ENCODE results near the gene ALG2.
"Not testable (repeated sequence)": the region's sequence is repeated elsewhere in the genome, so short reads cannot be mapped to it uniquely, and the experiment has no call there.

ALG2 gene

DNA sequence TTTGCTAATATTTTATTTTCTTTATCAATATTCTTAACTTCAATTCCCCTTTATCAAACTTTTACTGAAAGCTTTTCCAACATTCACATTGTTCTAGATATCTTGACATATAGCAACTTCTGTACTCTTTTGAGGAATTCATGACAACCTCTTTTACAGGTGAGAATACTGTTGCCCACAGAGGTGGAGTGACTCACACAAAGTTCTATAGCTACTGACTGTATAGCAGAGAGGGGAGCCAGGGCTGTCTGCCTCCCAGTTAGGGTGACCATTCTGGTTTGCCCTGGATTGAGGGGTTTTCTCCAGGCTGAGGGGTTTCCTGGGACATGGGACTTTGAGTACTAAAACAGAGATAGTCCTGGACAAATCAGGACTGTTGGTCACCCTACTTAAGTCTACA lies 16.6 kb upstream of the ALG2 start:
- DNase-seq (ENCODE audit: low read depth): no peak

DNA sequence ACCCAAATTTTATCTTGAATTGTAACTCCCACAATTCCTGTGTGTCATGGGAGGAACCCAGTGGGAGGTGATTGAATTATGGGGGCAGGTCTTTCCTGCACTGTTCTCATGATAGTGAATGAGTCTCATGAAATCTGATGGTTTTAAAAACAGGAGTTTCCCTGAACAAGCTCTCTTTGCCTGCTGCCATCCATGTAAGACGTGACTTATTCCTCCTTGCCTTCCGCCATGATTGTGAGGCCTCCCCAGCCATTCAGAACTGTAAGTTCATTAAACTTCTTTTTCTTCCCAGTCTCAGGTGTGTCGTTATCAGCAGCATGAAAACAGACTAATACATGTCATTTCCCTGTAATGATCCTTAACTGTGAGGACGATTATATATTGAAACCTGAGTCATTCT lies 16.1 kb upstream of the ALG2 start:
- not testable (repeated sequence) for DNase-seq (ENCODE audit: low read depth)

DNA sequence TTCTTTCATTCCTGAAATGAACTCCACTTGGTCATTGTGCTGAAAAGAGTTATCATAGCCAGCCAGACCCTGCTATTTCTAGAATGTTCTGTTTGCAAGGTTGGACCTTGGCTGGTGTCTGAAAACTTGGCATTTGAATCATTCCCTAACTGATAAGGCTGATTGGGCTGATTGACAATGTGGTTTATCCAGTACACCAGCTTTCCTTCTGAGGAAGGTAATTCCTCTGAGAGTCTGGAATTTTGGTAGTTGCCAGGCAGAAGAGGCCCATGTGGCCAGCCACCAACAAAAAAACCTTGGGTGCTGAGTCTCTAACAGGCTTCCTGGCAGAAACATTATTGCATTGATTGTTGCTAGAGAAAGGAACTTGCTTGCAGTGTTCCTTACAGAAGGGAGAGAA lies 15.6 kb upstream of the ALG2 start:
- no peak for DNase-seq (ENCODE audit: low read depth)

DNA sequence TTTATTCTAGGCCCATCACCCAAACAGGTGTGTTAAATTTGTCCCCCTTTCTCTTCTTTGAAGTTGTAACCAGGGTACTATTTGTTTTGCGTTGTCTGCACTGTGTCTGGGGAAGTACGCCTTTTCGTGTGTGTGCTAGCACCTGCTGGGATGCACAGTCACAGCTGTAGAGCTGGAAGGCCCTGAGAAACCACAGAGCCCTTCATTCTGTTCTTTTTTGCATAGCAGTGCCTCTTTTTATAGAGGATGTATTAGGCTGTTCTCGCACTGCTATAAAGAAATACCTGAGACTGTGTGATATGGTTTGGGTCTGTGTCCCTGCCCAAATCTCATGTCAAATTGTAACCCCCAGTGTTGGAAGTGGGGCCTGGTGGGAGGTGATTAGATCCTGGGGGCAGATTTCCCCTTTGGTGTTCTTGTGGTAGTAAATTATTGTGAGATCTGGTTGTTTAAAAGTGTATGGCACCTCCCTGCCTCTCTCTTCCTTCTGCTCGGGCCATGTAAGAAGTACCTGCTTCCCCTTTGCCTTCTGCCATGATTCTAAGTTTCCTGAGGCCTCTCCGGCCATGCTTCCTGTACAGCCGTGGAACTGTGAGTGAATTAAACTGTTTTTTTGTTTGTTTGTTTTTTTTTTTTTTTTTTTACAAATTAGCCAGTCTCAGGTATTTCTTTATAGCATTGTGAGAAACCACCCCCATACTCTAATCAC lies 14.3 kb upstream of the ALG2 start:
- no peak for DNase-seq (ENCODE audit: low read depth)

DNA sequence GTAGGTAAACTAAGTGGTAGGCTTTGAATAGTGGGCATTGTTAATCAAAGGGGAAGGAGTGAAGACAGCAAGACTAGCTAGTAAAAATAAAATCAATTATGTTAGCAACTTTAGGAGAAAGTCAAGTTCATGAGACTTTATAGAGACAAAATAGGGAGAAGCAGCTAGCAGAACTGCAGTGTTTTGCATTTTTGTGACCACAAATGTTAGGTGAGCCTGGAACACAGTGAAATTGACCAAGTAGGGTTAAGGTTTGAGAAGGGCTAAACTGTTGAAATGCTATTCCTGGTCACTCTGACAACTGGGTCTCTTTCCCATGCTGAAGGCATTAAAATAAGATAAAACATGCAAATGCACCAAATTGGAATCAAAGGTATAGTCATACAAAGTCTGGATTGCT lies 13.3 kb upstream of the ALG2 start:
- DNase-seq (ENCODE audit: low read depth): no peak

DNA sequence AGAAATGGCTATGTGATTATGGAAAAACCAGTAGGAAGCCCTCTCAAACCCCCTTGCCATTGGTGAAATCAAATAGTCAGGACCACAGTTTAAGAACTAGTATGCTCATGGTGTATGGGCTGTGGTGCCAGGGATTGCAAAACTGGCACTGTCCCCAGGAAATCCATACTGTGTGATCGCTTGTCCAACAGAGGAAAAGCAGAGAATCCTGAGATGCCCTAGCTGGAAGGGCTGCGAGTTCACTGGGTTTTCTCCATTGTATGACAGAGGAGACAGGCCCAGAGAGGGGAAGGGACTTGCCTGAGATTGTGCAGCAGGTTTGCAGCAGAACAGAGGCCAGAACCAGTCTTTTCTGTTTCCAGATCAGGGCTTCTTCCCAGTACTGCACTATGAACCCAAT lies 12.9 kb upstream of the ALG2 start:
- DNase-seq (ENCODE audit: low read depth): no peak

DNA sequence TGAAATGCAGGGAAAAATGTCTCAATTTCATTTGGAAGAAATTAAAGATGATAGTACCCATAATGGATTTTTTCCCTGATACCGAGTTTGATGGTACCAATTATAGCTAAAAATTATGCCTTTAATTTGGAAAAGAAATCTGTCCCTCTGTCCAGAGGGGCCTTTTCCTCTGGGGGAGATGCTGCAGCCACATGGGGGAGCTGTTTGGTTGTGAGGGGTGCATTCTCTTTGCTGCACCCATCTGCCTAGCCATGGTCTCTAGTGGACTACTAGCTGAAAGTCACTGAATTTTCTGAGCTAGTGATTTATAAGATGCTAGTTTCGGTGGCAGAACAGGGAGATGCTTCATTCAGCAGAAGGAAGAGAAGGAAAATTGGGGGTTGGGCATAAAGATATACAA lies 10.0 kb upstream of the ALG2 start:
- DNase-seq (ENCODE audit: low read depth): peak; percentile 43

DNA sequence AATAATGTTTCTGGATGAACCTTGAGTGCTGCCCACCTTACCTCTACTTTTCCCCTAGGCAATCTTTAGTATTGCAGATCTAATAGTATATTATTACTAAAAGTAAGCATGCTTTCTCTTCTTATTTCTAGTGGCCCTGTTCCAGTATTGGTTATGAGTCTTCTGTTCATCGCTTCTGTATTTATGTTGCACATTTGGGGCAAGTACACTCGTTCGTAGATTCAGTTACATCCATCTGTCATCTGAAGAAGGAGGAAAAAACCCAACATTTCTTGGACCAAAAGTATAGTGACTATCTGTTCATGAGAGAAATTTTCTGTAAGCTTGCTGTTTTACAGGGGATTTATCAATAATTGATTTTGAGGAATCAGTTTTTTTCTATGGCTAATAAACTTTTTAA lies 8.5 kb upstream of the ALG2 start:
- DNase-seq (ENCODE audit: low read depth): no peak

DNA sequence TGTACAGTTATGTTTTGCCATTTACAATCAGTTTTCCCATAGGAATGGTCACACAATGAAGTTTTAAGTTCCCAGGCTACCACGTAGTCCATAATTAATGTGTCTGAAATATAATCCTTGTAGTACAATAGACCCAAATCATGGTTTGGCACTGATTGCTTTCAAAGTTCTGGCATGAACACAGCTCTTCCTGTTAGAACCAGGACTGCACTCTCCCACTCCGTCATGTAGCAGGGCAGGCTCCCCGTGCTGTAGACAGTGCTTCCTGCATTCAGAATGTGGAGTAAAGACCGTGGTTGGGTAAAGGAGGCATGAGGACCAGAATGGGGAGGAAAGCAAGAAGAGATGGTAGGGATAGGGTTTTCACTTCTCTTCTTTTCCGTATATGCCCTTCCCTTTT lies 4.3 kb upstream of the ALG2 start:
- no peak for DNase-seq (ENCODE audit: low read depth)

DNA sequence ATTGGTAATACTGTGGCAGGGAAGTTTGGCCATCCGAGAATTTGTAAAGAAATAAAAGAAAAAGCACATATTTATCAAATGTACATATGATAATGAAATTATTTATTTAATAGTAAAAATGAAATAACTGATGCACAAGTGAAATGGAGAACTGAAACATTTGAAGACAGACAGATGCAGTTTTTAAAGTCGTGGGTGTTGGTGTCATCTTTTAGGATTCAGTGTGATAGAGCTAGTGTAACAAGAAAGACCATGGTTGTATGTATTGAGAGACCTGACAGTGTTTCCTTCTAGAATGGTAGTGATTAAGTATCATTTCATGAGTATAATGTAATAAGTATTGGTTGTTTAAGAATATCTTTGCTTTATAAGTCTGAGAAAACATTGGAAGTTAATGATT lies 2.7 kb upstream of the ALG2 start:
- DNase-seq (ENCODE audit: low read depth): no peak

DNA sequence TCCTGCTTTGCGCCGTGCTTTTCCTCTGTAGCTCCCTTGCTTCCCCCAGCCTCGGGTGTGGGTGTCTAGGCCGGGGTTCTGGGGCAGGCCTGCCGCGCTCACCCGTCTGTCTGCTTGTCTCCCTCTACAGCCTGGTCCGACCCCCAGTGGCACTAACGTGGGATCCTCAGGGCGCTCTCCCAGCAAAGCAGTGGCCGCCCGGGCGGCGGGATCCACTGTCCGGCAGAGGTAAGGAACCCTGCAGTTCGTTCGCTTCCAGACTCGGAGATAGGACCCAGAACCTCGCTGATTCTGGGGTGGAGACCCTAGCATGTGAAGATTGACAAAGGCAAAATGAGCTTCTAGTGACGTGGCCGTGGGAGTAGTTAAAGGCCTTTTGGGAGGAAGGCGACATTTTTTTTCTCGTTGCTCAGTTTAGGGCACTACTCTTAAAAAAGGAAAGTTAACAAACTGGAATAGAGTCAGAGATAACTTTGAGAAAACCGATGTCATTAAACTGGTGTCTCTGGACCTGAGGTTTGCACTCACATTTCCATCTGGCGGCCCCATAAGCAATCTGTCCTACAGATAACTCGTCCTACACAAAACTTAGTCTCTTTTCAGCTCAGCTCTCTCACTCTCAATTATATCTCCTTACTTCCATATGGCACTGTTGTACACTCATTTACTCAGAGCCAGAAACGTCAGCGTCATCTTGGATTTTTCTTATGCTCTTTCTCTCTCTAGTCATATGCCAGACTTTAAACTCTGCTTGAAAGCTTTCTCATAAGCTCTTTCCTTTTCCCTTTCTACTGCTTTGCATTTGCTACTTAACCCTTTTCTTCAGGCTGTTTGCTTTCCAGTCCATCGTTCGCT lies 901 bp upstream of the ALG2 start:
- DNase-seq (ENCODE audit: low read depth): peak; percentile 23

DNA sequence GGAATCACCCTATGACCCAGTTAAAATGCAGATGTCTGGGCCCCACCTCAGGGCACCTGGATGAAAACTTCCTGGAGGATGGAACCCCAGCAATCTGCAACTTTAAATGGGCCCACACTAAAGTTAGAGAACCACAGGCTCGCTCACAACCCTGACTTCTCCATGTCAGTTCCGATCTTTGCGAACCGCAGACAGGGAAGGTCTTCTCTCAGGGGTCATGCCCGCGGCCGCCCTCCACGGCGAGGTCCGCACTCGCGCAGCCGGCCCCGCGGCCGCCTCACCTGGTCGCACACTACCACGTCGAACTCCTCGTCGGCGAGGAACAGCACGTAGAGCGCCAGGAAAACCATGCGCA lies 499 bp downstream of the ALG2 start:
- DNase-seq (ENCODE audit: low read depth): no peak

DNA sequence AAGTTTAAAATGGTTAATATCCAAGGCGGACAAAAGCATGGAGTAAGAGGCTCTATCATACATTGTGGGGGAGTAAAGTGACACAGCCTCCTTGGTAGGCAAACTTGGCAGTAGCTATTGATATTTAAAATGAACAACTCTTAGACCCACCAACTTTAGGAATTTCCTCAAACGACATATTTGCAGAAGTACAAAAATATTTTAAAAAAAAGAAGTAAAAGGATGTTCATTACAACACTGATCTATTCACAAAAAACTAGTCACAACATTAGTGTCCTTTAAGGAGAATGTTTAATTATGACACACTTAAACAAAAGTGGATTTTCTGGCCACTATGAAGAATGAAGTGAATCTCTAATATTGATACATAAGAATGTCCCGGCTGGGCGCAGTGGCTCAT lies 1.7 kb downstream of the ALG2 start:
- DNase-seq (ENCODE audit: low read depth): no peak

DNA sequence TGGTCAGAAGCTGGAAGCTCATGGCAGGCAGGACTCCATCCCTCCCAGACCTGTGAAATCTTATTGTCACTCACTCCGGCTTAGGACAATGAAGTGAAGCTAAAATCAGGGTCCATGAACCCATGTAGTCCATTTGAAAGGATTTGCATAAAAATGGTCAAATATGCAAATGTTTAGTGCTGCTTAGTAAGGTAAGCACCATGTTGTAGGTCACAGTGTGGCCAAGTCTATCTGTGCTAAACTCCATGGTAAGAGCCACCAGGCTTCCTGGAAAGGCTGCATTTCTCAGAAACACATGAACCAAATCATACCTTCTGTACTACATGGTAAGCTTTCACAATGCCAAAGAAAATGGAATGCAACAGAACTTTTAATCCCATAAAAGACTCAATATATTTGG lies 5.7 kb downstream of the ALG2 start:
- no peak for DNase-seq (ENCODE audit: low read depth)

DNA sequence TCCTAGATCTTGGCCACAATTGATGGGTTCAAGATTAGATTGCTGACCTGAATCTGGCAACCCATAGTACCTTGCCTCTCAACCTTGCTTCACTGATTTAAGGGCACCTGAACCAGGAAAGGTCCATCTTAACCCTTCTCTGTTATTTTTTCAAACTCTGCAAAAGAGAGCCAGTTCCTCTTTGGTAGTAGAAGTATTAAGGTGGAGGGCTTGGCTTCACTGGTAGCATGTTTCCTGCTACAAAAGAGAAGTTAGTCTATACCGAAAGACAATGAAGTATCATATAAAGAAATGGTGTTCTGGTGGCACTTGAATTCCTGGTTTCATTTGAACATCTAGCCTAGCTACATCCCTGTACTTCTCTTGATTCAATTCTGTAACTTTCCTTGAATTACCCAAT lies 8.5 kb downstream of the ALG2 start:
- DNase-seq (ENCODE audit: low read depth): no peak

DNA sequence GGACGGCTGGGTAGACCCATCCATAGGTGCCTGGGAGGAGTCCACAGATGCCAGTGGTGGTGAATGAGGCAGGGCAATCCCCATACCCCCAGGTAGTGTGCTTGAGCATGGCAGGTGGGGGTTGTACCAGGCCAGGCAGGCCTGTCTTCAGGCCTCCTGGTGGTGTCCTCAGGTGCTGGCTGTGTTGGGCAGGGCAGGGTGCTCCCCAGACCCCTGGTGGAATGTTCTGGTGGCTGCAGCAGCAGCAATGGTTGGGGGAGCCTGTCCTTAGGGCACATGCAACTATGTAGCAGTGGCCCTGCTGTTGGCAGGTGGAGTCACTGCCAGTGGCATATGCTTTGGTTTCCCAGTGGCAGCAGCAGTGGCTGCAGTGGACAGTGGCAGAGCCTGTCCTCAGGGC lies 10.0 kb downstream of the ALG2 start:
- no peak for DNase-seq (ENCODE audit: low read depth)

DNA sequence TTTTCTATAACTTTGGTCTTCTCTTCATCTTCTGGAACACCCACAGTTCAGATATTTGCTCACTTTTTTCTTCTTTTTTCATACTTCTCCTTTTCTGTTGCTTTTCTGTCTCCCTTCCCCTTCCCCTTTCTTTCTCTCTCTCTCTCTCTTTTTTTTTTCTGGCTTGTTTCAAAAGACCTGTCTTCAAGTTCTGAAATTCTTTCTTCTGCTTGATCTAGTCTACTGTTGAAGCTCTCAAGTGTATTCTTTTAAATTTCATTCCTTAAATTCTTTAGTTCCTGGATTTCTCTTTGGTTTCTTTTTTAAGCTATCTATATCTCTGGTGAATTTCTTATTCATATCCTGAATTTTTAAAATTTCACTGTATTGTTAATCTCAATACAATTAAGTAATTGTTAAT lies 11.2 kb downstream of the ALG2 start:
- DNase-seq (ENCODE audit: low read depth): no peak

DNA sequence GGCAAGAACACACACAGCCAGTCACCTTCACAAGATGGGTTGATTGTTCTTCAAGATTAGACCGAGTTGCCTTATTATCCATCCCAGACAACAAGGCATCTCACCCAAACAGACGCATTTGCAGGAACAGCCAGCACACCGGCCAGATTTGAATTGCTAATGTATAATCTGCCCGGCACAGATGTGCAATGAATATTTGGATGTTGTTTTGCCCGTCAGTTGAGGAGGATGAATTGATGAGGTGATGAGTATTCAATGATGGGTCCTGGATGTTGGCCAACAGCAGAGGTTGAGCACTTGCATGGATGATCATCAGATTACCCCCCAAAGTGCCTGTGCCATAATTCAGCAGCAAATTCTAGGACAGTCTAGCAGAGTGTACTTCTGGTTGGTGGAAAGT lies 20.1 kb downstream of the ALG2 start:
- no peak for DNase-seq (ENCODE audit: low read depth)

DNA sequence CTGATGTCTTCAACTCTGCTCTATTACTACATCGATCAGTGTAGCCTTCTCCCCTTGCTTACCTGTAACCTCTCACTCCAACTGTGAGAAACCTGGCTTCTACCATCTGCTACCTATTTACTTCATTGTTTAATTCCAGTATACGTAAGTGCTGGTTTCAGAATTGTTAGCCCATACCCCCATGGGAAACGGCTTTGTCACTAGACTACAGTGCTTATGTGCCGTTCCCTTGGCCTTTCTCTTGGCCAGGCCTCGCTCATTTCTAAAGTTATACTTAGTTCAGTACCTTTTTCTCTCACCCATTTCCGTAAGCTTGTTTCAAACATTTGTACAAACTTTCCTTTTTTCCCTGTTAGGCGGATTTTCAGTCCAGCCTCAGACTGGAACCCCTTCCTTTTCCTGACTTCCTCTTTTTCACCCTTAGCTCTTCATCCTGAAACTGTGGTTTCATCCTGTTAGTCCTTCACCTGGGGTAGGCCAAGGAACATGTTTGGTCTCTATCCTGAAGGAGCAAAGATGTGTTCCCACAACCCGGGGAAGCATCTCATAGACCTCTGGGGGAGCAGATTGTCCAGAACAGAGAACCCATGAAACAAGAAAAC lies 21.7 kb downstream of the ALG2 start:
- DNase-seq (ENCODE audit: low read depth): no peak

DNA sequence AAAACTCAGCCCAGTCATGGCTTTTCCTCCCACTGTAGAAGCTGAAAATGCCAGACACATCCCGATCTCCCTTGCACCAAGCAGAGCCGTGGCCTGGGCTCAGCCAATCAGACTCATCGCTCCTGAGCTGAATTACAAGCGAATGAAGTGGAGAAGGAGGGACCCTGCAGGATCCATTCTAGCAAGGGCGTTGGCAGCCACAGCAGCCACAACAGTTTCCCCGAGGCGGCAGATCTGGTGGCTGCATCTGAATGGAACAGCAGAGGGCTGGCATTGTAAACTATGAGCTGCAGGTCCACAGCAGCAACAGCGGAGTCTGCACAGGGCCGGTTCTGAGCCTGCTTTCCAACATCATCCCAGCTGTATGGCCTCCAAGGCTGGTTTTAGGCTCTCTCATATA lies 23.8 kb downstream of the ALG2 start:
- DNase-seq (ENCODE audit: low read depth): no peak

DNA sequence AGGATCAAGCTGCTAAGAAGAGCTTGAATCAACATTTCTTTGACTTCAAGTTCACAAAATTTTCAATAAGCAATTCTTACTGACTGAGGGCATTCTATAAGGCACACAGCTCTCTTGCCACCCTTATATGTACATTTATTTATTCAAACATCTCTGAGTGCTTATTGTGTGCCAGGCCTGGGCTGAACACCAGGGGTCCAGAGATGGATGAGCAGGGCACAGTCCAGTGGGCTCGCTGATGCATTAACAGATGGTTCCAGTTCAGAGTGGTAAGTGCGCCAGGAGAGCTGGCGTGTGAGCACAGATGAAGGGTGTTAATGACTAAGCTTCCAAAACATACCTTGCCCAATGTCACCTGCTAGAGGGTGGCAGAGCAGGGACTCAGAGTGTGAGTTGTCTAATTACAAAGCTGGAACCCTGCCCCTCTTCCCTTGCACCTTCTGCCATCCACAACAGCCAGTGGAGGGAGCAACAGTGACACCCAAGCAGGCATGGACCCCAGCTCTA lies 24.6 kb downstream of the ALG2 start:
- DNase-seq (ENCODE audit: low read depth): no peak

DNA sequence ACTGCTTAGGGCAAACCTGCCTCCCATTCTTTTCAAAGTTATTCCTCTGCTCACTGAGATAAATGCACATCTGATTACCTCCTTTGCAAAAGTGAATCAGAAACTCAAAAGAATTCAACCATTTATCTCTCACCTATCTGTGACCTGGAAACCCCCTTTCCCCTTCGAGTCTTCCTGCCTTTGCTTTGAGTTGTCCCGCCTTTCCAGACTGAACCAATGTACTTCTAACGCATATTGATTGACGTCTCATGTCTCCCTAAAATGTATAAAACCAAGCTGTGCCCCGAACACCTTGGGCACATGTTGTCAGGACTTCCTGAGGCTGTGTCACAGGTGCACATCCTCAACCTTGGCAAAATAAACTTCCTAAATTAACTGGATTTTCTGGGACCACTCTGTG lies 25.3 kb downstream of the ALG2 start:
- not testable (repeated sequence) for DNase-seq (ENCODE audit: low read depth)

DNA sequence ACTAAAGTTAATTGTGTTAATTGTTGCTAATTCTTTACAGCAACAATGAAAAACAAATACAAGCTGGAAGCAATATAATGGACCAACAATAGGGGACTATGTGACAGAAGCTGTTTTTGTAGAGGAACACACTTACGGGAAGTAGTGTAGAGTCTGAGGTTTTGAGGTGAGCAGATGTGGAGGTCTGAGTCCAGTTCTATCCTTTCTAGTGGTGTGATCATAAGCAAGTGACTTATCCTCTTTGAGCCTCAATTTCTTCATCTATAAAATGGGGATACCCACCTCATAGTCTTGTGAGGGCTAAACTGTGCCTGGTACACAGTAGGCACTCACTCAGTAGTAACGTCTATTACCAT lies 28.3 kb downstream of the ALG2 start:
- DNase-seq (ENCODE audit: low read depth): no peak
